Stimulated activated CD8-positive, alpha-beta memory T cell treated with anti-CD3 and anti-CD28 coated beads, Interleukin-15, amount 100 ng/mL, for 1 hour (primary cell): ENCODE measurements around the gene LTB4R.

Source experiments
- DNase-seq: peaks from one replicate; pipeline ENCODE4 v3.0.0-alpha.2; 2020; ENCODE audit warnings: low read depth

LTB4R gene

DNA sequence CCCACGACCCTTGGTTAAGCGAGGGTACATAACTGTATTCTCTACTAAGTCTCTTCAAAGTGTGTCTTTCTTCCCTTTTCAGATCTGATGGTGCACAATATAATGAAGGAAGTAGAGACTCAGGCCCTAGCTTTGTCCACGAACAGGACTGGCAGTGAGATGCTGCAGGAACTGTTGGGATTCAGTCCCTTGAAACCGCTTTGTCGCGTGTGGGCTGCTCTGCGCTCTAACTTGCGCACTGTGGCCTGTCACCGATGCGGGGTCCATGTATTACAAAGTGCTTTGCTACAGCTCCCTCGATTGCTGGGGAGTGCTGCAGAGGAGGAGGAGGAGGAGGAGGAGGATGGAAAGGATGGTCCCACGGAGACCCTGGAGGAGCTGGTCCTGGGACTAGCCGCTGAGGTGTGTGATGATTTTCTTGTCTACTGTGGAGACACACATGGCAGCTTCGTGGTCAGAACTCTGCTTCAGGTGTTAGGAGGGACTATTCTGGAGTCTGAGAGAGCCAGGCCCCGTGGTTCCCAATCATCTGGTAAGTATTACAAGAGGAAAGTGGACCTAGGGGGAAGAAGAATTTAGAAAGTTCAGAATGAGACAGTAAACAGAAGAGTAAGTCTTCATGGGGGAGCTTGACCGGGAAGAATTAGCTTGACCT lies 10.8 kb upstream of the LTB4R start:
- no peak for DNase-seq

DNA sequence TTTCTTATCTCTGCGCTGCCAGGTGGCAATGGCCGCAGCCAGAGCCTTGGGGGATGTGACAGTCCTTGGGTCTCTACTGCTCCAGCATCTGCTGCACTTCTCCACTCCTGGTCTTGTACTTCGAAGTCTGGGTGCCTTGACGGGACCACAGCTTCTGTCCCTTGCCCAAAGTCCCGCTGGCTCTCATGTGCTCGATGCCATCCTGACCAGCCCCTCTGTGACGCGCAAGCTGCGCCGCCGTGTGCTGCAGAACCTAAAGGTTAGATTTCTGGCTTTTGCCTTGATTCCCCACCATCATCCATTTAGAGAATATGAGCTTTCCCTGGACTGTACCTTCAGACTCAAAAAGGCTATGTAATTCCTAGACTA lies 7.3 kb upstream of the LTB4R start:
- DNase-seq, result no peak

DNA sequence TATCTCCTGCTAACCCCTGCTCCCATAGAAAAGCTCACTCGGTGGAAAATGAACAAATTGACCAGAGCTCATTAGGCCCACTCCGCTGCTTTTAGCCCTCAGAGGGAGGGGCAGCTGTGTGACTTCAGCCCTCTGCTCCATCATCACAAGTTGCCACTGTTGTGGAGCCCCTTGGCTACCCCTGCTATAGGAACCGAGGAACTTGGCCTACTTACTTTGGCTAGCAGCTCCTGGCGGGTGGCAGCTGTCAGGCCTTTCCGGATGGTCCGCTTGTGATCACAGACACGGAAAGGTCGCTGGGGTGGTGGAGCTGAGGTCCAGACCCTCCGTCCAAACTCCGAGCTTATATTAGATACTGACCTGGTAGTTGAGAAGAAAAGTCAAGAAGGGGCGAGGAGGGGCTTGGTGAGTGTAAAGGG lies 4.1 kb upstream of the LTB4R start:
- DNase-seq, result no peak

DNA sequence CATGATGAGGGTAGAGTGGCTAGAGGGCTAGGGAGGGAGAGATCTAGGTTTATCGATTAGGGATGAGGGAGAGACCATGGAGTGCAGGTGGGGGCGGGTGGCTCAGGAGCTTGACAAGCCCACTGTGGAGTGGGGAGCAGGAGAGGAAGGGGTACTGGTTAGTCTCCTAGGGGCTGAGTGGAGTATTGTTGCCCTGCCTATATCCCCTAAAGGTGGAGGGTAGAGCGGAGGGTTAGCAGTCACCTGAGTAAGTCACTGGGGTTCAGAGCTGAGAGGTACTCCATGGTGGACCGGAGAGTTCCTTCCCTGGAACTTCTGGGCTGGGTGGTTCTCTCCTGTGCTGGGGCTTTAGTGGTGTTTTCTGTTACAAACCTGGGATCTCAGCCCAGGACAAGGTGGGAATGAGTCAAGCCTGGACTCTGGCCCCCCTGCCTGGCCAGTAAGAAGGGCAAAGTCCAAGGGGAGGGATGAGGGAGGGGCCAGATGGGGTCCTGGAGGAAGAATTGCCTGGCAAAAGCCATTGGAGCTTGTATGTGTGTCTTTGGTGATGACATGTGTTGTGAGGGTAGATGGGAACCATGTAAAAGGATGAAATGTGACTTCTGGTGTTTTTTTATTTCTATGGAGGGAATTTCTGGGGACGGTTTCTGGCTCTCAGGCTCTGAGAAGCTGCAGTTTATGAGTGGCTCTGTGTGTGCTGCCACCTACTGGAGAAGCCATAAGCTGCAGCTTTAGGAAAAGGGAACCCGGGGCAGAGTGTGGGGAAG lies 3.5 kb upstream of the LTB4R start, which contains the start of gene CIDEB:
Gene CIDEB (minus strand): TSS at position 403 of the 767 bp plus-strand sequence. CDS start 119 bp downstream, at position 284.
- DNase-seq, result no peak

DNA sequence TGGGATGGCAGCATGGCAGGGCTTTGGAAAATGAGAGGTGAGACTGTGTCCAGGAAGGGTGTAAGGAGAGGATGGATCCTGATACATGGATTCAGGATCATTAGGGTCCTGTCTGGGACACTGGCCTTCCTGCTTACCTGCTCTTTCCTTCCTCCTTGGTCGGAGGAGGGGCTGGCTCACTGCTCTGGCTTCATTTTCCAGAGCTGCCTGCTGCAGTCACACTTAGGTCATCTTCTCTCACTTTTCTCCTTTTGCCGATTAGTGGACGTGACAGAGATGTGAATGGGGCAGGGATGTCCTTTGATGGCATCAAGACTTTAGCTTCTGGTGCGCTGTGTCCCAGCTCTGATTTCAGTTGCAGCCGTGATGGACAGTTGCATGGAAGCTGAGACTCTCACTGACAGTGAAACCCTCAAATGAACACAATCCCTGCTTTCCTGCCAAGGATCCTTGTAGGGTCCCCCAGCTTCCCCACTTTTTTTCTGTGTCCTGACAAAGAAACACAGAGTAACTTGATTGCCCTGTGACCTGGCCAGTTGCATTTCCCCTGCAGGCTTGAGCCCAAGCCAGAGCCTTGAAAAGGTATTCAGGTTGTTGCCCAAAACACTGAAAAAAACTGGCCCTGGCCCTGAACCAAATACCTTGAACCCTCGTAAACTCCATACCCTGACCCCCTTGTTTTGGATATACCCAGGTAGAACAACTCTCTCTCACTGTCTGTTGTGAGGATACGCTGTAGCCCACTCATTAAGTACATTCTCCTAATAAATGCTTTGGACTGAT lies 2.8 kb upstream of the LTB4R start:
- no peak for DNase-seq

DNA sequence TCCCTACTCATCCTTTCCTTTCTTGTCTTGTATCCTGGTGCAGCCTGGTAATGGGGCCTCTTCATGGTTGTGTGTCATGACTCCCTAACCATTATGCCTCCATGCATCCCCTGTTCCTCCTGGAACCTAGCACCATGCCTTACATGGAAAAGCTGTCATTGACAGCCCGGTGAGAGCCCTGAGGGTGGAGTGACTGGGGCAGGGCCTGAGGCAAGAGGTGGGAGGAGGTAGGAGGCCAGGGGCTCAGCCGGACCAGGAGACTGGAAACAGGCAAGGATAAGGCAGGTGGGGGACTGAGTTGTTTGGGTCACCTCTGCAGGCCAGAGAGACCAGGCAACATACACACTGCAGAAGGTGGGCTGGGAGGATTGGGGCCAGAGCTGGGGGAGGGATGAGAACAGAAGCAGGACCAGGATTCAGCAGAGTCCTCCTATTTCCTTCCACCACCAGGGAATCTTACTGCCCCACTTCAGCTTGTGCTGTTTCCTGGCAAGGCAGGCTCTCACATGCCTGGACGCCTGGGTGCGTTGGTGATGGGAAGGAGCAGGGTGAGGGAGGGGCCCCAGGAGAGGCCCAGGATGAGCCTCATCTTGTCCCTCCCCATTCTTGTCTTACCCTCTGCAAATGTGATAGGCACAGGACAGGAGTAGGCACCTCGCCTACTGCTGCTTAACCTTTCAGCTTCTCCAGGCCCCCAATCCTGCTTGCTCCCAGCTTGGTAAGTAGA lies 1.6 kb upstream of the LTB4R start, which contains the start of gene LTB4R2:
Gene LTB4R2 (plus strand): TSS at position 603 of the 727 bp plus-strand sequence. CDS start 525 bp downstream, outside the sequence.
- no peak for DNase-seq

DNA sequence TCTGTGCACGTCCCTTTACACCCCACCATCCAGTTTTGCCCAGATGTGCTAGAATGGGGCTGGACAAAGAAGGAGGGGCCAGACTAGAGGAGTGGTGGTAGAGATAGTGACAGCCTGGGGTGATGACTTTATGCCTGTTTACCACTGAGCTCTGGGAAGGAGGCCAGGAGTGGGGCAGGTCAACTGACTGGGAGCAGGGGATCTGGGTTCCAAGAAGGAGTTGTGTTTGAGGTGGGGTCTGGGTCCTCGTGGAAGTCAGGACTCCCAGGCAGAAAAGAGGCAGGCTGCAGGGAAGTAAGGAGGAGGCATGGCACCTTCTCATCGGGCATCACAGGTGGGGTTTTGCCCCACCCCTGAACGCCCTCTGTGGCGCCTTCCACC lies 1.0 kb upstream of the LTB4R start:
- no peak for DNase-seq

DNA sequence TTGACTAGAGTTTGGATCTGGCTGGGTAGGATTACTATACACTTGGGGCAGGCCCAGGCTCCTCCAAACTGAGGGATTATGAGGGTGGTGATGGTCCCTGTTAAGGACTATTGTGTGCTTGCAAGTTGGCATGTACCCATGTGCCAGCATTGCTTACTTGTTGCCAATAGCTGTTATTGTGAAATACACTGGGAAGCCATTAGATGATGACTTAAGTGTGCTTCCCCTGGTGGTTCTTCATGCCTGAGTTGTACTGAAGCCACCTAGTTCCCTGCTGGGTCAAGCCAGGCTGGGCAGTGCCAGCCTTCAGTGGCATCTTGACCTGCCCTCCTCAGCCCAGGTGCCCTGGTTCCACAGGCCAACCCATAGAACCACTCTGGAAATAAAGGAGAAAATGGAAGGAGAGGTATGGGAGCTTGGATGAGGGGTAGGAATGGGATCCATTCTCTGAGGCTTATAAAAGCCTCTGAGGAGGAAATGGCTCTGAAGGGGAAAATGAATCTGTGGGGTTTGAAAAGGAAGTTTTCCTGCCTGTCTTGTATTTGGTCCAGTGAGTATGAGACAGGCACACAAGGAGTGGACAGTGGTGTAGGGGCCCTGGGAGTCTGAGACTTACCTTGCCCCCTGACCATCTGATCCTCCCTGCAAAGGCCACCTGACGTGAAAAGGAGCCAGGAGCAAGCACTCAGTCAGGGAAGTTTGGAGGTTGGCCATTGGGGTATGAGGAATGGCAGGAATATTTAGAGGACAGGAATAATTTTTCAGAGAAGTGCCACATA lies 724 bp downstream of the LTB4R start:
- no peak for DNase-seq

DNA sequence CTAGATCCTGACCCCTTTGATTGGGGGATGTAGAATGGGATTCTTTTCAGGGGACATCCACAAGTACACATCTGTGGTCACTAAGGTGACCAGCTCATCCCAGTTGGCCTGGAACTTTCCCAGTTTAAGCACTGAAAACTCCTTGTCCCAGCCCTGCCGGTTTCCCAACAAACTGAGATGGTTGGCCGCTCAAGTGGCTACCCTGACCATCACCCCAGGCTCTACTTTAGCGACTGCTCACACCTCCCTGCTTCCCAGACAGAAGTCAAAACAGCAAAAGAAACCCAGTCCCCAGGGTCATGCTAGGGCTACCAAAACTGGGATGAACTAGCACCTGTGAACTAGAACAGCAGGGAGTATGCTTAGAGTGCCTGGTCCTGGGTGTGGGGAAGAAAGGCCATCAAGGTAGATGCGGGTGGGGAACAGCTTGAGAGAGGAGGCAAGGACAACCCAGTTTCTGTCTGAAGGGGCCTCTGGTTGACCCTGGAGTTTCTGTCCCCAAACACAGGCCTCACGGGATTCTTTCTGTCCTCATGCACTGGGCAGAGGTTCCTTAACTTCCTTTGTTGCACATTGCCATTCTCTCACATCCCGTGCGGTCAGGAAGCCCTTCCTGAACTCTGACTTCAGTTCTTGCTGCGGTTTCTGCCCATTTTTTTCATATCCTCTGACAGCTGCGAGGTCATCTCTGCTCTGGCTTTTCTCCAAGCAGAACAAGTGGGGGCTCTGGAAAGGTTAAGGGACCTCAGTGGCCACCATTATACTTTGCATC lies 1.6 kb downstream of the LTB4R start:
- DNase-seq, result no peak

DNA sequence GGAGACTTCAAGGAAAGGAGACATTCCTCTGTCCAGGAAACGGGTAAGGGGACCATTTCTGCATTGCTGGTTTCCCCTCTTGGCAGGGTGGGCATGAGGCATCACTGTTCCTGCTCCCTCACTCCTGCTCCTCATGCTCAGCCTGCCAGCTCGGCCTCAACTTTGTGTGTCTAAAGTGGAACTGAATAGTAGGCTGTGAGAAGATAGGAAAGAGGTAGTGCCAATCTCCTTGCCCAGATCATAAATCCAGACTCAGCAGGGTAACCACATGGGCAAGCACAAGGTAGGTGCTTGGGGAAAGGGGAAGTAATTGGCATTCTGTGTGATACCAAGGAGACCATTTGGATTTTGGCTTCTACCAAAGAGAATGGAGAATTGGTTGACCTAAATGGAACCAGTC lies 2.6 kb downstream of the LTB4R start:
- no peak for DNase-seq

DNA sequence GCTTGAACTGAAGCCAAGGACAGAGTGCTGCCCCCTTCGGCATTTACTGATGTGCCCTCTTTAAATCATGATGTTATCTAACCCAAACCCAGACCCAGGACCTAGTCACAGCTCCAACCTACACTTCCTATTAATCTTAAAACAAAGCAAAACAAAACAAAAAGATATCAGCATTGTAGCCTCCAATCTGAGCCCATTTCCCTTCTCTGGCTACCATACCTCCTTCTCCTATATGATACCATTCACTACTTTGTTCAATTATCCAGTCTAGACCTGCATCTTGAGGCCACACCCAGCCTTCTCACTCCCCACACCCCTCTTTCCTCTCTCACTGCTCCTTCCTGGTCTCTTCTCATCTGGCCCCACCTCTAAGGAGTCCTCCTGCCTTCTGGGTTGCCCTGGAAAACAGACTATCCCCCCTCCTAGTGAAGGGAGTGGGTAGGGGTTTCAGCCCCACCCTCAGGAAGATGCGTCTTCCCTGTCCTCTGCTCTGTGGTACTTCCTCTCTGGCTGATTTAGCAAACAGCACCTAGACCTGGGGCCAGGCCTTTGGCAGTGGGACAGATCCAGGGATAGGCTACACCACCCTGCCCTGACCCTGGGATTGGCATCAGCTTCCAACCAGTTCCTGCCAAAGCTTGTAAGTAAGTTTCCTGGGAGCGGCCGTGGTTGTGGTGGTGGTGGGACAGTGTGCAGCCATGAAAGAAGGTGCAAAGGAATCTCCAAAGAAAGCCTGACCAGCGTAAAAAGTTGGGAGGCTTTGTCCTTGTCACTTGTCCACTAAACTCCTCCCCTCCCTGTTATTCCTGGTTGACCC lies 3.3 kb downstream of the LTB4R start:
- no peak for DNase-seq

DNA sequence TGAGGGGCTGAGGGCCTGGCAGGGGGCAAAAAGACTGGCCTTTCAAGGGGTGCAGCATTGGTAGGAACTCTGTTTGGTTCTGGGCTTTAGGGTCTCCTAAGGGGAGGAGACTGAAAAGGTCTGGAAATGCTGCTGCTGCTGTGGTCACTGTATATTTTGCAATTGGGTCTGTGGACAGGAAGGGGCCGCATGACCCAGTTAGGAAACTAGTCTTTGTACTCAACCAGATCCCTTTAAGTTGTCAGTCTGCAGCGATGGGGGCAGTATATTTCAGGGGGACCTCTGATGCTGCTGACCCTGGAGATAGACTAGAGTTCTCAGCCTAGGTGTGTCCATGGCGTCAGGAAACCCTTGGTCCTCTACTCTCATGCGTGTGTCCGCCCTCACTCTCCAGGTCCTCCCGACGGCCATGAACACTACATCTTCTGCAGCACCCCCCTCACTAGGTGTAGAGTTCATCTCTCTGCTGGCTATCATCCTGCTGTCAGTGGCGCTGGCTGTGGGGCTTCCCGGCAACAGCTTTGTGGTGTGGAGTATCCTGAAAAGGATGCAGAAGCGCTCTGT lies 4.0 kb downstream of the LTB4R start:
- DNase-seq, result no peak

DNA sequence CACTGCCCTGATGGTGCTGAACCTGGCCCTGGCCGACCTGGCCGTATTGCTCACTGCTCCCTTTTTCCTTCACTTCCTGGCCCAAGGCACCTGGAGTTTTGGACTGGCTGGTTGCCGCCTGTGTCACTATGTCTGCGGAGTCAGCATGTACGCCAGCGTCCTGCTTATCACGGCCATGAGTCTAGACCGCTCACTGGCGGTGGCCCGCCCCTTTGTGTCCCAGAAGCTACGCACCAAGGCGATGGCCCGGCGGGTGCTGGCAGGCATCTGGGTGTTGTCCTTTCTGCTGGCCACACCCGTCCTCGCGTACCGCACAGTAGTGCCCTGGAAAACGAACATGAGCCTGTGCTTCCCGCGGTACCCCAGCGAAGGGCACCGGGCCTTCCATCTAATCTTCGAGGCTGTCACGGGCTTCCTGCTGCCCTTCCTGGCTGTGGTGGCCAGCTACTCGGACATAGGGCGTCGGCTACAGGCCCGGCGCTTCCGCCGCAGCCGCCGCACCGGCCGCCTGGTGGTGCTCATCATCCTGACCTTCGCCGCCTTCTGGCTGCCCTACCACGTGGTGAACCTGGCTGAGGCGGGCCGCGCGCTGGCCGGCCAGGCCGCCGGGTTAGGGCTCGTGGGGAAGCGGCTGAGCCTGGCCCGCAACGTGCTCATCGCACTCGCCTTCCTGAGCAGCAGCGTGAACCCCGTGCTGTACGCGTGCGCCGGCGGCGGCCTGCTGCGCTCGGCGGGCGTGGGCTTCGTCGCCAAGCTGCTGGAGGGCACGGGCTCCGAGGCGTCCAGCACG lies 4.7 kb downstream of the LTB4R start:
- no peak for DNase-seq

DNA sequence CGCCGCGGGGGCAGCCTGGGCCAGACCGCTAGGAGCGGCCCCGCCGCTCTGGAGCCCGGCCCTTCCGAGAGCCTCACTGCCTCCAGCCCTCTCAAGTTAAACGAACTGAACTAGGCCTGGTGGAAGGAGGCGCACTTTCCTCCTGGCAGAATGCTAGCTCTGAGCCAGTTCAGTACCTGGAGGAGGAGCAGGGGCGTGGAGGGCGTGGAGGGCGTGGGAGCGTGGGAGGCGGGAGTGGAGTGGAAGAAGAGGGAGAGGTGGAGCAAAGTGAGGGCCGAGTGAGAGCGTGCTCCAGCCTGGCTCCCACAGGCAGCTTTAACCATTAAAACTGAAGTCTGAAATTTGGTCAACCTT lies 5.3 kb downstream of the LTB4R start:
- DNase-seq, result no peak

DNA sequence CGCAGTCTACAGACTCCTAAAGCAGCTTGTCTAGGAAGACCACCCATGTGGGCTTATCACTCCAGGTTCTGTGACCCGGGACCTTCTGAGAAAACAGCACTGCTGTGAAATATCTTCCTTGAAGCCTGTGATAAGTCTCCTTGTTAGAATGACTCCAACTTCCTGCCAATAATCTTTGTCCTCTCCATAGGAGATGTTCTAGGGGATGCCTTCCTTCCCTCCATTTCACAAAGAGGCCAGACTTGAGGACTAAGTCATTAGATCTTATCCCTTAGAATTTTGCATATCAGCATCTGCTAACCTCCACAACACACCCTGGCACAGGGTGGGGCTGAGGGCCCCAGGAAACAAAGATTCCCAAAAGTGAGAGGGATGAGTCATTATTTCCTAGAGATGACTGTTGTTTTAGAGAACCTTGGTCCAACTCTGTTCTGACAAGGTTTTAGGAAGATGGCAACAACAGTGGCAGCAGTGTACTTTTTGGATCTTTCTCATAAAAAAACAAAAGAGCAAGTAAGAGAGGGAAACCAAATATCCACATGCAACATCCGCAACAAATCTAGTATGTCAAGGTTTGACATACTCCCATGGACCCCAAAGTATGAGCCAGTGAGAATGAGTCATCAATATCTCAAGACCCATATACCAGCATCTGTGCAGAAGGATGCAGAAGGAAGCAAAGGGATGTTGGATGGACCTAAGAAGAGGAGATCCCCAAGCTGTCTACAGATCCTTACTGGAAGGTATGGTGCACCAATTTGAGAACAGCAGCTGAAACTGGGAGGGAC lies 6.0 kb downstream of the LTB4R start:
- no peak for DNase-seq

DNA sequence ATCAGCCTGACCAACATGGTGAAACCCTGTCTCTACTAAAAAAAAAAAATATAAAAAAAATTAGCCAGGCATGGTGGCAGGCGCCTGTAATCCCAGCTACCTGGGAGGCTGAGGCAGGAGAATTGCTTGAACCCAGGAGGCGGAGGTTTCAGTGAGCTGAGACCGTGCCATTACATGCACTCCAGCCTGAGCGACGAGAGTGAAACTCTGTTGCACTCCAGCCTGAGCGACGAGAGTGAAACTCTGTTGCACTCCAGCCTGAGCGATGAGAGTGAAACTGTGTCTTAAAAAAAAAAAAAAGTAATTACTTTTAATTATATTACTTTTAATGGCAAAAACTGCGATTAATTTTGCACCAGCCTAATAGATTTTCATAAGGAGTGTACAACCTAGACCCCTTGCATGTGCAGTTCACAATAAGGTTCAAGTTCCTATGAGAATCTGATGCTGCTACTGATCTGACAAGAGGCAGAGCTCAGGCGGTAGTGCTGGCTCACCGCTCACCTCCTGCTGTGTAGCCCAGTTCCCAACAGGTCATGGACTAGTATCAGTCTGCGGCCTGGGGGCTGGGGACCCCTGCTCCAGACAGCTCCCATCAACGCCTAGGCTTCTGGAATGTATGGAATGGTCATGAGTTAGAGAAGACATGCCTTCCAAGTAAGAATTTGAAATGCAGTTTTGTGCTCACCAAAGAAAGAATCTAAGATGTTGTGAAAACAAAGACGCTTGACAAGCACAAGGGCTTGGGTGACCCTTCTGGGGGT lies 10.1 kb downstream of the LTB4R start:
- DNase-seq, result no peak

DNA sequence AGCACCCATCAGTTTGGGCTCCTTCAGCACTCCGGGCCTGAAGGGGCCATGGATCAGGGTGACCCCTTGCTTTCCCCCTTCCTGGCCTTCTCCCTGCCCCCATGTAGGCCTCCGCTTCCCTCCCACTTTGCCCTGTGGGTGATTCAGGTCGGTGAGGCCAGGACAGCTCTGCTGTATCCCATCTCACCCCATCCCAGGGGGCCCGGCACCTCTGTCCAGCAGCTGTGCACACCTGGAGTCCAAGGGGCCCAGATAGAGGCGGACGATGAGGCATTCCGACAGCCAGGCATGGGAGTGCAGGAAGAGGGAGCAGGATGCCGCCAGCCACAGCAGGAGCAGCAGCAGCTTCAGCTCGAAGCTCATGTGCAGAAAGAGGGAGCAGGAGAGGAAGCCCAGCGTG lies 11.4 kb downstream of the LTB4R start:
- no peak for DNase-seq
